Forelimb muscle (tissue), 1 donor: Measurements from ENCODE around the gene SMAD3. TPM values are rescaled to one million over a fixed set of nuclear protein-coding genes. Genes with fewer than 3 reads are reported as not detected.
A peak's percentile ranks its signal among the peaks of the same experiment; 100 is the strongest.
"Not testable (repeated sequence)": the region's sequence is repeated elsewhere in the genome, so short reads cannot be mapped to it uniquely, and the experiment has no call there.

Source experiments
- DNase-seq: peaks from one replicate; pipeline ENCODE4 v3.0.0-alpha.2; 2013; ENCODE audit warnings: low read depth
- polyA plus RNA-seq: library from polyadenylated mRNA; unstranded; fragments of 120-200 nt; gene quantifications from one replicate; pipeline ENCODE4 v1.2.1, GENCODE V29; 2013; ENCODE audit not compliant: insufficient read length

SMAD3 gene
- 26.3 TPM for polyA plus RNA-seq

DNA sequence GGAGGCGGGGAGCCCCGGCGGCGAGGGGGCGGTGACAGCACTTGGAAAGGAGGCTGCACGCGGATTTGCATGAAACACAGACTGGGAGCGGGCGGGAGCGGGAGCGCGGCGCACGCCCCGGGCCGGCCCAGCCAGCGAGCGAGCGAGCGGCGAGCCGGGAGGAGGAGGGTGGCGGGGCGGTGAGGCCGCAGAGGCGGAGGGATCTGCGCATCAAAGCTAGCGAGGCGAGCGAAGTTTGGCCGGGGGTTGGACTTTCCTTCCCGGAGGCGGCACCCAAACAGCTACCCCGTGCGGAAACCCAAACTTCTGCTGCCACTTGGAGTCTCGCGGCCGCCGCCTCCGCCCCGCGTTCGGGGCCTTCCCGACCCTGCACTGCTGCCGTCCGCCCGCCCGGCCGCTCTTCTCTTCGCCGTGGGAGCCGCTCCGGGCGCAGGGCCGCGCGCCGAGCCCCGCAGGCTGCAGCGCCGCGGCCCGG is at the start of gene SMAD3:
TSS of gene SMAD3 (plus strand) at position 72 of the 475 bp plus-strand sequence. CDS start 553 bp downstream, outside the sequence.
- peak; percentile 87 for DNase-seq

DNA sequence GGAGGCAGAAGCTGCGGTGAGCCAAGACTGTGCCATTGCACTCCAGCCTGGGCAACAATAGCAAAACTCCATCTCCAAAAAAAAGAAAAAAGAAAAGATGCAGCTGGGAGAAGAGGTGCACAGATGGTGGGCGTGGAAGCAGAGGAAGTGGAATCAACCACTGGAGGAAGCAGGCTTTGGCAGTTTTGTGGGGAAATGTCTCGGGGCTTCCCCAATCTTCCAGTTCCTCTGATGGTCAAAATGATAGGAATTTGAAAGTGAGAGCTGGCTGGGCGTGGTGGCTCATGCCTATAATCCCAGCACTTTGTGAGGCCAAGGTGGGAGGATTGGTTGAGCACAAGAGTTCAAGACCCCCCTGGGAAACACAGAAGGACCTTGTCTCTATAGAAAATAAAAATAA is 48.1 kb upstream of the SMAD3 start:
- no peak for DNase-seq

DNA sequence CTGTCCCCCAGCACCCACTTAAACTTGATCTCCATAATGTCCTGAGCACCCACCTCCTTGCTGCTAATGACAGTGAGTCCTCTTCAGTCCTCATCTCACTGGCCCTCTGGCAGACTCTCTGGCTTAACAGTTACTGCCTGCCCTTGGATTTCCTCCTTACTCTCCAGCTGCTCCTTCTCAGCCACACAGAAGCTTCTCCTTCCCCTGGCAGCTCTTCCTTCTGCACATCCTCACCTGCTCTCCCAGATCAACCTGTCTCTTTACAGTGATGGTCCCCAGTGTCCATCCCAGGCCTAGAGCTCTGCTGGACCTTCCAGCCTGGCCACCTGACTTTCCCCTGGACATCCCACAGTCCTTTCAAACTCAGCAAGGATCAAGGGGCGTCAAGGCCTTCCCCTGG is 47.4 kb upstream of the SMAD3 start:
- DNase-seq, result no peak

DNA sequence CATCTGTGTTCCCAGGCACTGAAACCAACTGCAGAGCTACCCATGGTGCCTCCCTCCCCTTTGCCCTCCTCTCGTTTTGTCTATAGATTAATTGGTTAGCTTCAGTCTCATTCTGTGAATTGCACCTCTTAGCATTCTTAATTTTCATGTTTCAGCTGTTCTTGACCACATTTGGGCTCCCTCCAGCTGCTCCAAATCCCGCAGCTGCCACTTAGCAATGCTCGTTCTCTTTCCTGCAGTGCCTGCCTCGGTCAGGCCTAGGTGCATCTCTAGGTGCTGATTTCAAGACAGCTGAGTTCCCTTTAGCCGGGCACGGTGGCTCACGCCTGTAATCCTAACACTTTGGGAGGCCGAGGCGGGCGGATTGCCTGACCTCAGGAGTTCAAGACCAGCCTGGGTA is 47.0 kb upstream of the SMAD3 start:
- no peak for DNase-seq

DNA sequence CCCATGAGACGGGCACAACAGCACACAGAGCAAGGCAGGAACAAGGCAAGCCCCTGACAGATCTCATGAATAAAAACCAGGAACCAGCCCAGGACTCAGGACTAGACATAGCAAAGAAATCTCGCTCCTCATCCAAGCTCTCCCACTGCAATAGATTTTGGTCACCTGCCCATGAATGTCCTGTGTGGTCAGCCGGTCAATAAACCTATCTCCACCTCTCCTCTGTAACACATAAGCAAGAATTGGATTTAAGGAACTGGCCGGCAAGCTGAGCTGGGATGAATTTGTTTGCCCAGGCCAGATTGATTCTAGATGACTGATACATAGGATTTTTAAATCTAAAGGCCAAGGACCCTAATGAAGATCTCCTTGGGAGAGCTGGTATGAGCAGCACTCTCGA is 46.3 kb upstream of the SMAD3 start:
- no peak for DNase-seq

DNA sequence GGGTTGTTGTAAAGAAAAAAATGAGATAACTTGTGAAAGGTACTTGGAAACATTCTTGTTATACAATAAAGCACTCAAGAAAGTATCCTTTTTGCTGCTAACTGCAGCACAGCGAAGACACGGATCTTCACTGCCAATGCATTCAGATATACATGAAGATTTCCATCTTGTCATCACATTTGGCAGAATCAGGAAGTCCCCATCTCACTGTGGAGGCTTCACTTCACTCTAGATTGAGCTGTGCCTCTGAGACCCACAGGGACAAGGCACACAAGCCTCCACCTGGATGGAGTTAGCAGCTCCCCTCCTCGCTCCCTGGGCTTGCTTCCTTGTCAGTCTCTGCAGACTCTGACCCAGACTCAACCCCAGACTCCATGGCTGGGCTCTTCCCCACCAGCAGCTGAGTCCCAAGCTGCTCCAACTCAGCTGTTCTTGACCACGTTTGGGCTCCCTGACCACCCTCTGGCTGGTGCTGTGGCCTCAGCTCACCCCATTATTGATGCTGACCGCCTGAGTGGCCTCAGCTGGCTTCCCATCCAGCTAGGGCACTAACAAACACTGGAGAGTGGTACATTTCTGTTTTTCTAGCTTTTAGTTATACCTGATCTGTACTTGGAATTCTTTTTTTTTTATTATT is 45.4 kb upstream of the SMAD3 start:
- no peak for DNase-seq

DNA sequence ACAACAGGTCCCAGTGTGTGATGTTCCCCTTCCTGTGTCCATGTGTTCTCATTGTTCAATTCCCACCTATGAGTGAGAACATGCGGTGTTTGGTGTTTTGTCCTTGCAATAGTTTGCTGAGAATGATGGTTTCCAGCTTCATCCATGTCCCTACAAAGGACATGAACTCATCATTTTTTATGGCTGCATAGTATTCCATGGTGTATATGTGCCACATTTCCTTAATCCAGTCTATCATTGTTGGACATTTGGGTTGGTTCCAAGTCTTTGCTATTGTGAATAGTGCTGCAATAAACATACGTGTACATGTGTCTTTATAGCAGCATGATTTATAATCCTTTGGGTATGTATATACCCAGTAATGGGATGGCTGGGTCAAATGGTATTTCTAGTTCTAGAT is 44.7 kb upstream of the SMAD3 start:
- not testable (repeated sequence) for DNase-seq

DNA sequence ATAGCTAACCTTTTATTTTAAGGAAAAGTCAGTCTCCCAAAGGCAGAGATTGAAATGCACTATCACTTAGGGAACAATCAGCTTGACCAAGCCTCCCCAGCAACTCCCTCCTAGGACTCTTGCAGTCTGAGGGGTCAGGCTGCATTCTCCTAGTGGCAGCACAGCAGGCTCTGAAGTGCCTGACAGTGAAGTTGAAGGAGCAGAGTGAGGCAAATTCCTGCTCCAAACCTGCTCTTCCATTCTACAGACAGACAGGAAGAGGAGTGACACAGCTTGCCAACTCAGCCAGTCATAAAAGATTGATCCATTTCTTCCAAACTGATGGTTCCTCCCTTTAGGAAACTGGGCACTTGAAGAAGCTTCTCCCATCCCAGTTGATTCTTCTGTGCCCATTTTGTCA is 43.9 kb upstream of the SMAD3 start:
- no peak for DNase-seq

DNA sequence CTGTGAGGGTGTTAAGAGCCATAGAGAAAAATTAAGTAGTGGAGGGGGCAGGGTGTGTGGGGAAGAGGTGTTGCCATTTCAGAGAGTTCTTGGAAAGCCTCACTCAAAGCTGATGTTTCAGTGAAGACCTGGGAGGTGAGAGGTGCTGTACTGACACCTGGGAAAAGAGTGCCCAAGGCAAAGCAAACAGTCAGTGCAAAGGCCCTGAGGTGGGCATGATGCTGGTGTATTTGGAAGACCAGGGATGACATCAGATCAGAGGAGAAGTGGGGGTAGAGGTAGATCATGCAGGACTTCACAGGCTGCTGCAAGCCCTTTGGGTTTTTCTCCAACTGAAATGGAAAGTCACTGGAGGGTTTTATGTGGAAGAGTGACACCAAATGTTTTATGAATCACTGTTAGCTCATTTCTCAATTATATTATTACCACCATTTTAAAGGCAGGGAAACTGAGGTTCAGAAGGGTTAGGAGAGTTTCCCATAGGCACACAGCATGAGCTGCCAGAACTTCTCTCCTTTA is 42.8 kb upstream of the SMAD3 start:
- DNase-seq, result no peak

DNA sequence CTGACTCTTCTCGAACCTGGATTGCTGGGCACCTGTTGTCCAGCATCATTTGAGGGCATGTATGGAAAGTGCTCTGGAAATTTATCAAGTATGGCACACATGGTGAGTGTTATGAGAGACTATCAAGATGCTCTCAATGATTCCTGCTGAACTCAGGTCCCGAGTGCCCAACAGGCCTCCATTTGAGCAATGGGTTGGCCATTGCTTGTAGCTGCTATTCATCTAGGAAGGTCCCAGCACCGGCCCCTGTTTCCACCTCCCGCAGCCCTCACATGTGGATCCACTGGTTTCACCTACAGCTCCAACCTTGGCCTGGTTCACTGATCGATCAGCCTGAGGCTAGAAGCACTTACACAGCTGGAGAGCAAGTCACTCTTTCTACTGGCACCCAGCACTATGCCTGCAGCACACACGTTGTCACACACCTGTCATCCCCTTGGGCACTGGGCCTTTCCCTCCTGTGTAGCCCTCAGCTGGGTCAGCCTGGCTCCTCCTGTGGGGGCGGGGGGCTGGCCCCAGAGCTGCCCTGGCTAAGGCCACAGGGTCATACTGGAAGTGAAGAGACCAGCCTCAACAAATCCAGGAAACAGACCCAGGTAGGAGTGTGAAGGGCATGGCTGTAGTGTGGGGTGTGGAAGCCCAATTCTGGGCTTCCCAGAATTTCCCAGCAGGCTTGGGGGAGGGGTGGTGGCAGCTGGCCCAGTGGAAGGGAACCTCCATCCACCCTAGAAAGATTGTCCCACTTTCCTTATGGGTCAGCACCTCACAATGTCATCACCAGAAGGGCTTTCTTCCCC is 41.7 kb upstream of the SMAD3 start:
- no peak for DNase-seq

DNA sequence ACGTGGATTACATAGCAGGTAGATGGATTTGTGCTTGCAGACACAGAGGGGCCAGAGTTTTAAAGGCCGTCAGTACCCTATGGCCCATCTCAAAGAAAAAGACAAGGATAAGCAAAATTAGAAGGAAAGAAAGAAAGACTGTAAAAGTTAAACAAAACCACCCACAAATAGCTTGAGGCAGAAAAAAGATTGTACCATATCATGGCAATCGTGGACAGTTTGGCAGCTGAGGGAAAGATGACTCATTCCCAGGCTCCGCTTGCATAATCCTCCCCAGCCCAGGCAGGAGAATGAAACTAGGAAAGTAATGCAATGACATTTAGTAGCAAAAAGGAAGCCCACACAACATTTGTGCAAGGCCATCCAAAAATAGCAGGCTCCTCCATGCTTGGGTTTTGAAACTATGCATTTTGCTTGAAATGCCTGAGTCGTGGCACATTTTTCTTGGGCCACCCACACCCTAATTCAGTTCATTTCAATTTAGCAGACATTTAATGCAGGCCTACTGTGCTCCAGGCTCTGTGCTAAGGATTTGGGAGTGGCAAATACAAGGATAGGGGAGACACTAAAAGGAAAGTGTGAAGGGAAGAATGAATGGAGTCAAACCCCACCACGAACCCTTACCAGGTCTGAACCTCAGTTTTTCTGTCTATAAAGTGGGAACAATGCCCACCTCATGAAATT is 40.9 kb upstream of the SMAD3 start:
- peak; percentile 79 for DNase-seq

DNA sequence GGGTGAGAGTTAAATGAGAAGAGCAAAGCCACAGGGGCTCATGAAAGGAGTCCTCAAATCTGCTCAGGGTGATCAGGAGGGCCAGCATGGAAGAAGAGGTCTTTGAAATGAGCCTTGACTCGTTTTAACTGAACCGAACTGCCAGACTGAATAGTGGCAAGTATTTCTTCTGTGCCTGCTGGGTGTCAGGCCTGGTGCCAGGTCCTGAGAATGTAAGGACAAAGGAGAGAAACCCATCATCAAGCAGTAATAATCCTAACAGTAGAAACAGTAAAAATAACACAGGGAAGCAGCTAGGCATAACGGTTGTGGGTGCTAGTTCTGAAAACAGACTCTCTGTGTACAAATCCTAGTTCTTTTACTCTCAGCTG is 40.4 kb upstream of the SMAD3 start:
- DNase-seq, result no peak

DNA sequence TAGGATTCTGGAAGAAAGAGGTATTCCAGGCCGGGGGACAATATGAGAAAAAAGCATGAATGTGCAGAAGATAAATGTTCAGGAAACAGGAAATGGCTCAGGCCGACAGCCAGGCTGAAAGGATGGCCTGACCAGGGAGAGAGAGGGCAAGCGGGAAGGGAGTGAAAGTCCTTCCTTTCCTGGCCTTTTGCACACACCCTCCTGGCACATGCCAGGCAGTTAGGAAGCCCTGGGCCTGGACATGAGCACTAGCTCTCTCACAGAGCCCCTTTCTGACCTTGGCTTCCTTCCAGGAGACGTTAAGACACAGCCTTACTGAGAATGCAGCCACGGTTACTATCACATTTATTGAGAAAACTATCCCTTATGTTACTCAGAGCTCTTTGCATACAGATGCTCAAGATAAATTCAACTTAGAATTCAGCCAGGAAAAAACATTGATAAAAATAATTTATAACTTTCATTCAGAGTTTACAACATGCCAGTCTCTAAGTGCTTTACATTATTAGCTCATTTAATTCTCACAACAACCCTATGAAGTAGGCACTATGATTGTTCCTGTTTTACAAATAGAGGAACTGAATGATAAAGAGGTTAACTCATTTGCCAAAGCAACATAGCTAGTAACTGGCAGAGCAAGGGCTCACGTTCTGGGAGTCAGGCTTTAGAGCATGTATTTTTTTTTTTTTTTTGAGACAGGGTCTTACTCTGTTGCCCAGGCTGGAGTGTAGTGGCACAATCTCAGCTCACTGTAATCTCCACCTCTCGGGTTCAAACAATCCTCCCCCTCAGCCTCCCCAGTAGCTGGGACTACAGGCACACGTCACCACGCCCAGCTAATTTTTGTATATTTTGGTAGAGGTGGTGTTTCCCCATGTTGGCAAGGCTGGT is 39.4 kb upstream of the SMAD3 start:
- no peak for DNase-seq

DNA sequence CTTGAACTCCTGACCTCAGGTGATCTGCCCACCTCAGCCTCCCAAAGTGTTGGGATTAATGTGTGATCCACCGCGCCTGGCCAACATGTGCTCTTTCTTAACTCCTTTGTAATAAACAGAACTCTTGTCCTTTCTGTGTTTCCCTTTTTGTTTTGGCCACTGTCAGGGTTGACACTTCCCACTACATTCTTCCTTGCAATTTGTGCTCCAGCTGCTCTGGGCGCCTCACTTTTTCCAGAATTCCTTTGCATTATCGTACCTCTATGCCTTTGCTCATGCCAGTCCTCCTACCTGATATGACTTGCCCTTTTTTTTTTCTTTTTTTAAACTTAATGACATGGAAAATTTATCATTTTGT is 38.8 kb upstream of the SMAD3 start:
- DNase-seq, result no peak

DNA sequence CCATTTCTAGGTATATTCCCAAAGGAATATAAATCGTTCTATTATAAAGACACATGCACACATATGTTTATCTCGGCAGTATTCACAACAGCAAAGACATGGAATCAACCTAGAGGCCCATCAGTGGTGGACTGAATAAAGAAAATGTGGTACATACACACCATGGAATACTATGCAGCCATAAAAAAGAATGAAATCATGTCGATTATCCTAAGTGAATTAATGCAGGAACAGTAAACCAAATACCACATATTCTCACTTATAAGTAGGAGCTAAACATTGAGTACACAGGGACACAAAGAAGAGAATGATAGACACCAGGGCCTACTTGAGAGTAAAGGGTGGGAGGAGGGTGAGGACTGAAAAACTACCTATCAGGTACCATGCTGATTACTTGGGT is 37.0 kb upstream of the SMAD3 start:
- not testable (repeated sequence) for DNase-seq

DNA sequence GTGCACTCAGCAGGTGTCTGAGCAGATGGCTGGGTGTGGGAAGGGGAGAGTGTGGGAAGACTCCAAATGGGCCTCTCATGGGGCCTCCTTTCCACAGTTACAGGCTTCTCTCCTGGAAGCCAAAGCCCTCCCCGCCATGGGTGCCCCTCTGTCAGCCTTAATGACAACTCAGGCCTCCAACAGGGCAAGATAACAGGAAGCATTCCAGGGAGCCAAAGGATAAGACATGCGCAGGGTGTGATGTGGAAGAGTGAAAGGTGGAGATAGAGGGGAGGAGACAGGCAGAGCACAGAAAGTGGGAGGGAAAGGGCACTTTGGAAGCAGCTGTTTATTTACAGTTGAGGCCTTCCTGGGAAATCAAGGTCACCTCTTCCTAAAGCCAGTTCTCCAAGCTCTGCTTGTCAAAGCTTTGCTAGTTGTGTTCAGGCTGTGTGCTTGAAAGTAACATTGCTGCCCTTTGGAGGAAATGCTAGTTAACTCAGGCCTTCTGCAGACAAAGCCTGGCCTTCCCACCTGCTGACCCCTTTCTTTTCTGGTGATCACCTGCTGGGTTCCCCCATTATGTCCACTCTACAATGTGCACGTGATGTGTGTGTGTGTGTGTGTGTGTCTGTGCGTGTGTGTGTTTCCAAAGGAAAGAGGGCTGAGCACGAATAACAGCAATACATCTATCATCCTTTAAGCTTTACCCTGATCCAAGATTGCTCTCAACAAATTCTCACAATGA is 35.2 kb upstream of the SMAD3 start:
- no peak for DNase-seq

DNA sequence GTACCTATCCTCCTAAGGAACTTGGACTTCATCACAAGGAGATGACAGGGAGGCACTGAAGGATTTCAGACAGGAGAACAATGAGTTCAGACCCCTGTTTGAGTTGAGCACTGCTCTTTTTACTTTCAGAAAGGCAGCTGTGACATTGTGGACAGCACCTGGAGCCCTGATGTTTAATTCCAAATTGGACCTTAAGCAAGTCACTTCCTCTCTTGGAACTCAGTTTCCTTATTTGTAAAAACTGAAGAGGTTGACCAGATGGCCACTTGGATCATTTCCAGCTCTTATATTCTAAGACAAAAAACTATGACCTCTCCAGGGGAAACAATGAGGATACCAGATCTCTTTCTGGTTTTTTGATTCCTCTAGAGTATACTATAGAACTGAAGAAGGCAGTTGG is 34.1 kb upstream of the SMAD3 start:
- DNase-seq, result no peak

DNA sequence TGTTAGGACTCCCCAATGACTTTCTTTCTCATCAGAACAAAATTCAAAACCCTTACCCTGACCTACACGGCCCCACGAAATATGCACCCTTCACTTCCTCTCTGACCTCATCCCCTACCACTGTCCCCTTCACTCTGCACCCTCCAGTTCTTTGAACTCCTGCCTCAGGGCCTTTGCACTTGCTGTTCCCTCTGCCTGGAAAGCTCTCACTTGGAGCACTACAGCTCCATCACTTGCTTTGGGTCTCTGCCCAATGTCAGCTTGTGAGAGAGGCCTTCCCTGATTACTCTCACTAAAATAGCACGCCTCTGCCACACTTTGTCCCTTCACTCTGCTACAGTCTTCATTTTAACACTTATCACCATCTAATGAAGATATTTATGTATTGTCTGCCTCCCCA is 32.8 kb upstream of the SMAD3 start:
- DNase-seq, result no peak

DNA sequence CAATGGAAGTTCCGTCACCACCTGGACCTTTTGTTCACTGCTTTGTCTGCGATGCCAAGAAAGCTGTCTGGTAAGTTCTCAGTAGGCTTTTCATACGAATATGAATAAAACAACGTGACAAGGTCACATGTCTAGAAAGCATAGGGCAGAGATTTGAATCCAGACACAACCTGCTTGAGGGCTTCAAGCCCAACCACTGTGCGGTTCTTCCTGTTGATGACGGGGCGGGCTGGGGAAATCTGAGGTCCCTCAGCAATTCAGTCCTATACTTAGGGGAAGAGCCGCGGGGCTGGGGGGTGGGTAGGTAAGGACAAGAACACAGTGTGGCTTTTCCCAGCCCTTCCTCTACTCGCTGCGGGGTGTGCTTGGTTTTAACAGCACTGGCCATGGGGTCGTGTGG is 32.4 kb upstream of the SMAD3 start:
- no peak for DNase-seq

DNA sequence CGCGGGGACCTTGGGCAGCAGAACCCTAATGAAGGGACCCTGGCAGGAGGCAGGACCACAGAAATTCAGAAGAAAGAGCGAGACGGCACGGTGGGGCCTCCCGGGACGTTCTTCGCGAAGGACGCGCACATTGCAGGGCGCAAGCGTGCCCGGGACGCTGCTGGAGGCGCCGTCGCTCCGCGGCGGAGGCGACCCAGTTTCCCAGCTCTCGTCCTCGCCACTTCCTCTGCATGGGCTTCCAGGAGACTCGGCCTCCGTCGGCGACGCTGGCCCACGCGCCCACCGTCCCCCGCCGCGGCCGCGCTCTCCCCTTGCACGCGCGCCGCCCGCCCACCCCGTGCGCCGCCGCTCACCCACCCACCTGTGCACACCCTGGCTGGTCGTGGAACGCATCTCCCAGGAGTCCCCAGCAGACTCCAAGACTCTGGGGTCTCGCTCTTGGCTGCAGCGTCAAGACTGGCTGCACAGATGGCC is 31.8 kb upstream of the SMAD3 start:
- DNase-seq, result no peak

DNA sequence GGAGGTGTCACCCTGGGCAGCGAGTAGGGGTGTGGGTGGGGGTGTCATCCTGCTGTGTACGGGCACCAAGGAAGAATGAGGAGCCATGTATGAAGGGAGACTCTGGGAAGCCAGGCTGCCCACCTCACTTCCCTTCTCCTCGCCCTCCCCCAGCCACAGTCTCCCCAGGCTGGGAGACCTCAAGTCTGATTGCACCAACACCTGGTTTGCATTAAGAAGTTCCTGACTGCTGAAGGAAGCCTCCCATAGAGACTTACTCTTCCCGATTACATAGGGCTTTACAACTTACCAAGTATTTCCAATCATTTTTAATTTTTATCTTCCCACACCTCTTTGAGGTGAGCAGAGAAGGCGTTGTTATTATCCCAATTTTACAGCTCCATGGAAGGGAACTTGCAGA is 29.5 kb upstream of the SMAD3 start:
- DNase-seq, result no peak
